Sigmoid colon (tissue), 3 donors: ENCODE results near the gene C1orf167.

ENCODE experiments used
- POLR2A ChIP-seq, 2 donors: fragments of 450-650 bp; IDR thresholded peaks; one replicate each; pipeline ENCODE4 v1.6.1; 2016; ENCODE audit warnings: antibody characterized with exemption in 2 of 2, mild to moderate bottlenecking in 2 of 2, moderate library complexity in 2 of 2
- TF ChIP-seq, protein P1 (sequence below), 4 experiments: fragments of 450-650 bp in 3 of 4; fragments of 200-600 bp in 1 of 4; IDR thresholded peaks; one replicate each; pipeline ENCODE4 v1.5.1; 2016 to 2019; ENCODE audit warnings: antibody characterized with exemption in 4 of 4, mild to moderate bottlenecking in 3 of 4, moderate library complexity in 2 of 4

GRCh38 chr1:11746092-11746491, 15.9 kb upstream of the C1orf167 start:
- TF ChIP-seq, protein P1, sequence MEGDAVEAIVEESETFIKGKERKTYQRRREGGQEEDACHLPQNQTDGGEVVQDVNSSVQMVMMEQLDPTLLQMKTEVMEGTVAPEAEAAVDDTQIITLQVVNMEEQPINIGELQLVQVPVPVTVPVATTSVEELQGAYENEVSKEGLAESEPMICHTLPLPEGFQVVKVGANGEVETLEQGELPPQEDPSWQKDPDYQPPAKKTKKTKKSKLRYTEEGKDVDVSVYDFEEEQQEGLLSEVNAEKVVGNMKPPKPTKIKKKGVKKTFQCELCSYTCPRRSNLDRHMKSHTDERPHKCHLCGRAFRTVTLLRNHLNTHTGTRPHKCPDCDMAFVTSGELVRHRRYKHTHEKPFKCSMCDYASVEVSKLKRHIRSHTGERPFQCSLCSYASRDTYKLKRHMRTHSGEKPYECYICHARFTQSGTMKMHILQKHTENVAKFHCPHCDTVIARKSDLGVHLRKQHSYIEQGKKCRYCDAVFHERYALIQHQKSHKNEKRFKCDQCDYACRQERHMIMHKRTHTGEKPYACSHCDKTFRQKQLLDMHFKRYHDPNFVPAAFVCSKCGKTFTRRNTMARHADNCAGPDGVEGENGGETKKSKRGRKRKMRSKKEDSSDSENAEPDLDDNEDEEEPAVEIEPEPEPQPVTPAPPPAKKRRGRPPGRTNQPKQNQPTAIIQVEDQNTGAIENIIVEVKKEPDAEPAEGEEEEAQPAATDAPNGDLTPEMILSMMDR (IDR thresholded peaks at IDR 0.05): no peak
- no peak for TF ChIP-seq POLR2A (IDR thresholded peaks at IDR 0.05)
